ENCODE data around the gene DCAF4L1.

DCAF4L1 gene

GRCh38 chr4:41981456-41981855 is at the start of gene DCAF4L1:
DCAF4L1 (plus strand) TSS chr4:41981756; CDS start chr4:41981793, 37 bp downstream.
- DNase-seq: no peak

DNA sequence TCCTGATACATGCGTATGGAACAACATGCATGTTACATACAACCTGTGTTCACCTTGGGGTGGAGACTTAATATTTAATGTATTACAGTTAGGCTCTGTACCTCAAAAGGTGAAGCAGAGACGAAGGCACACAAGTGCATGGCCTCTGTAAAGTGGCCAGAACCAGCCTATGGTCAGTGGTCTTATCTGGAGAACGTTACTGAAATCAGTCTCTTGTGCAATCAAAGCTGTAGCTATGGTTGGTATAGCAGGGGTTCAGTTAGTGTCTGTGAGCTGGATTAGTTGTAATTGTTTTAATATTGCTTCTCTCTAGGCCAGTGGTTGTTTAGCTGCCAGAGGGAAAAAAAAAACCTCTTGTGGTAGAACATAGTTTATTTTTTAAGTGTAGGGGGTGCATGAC is 48.6 kb upstream of the DCAF4L1 start:
- DNase-seq: no peak

DNA sequence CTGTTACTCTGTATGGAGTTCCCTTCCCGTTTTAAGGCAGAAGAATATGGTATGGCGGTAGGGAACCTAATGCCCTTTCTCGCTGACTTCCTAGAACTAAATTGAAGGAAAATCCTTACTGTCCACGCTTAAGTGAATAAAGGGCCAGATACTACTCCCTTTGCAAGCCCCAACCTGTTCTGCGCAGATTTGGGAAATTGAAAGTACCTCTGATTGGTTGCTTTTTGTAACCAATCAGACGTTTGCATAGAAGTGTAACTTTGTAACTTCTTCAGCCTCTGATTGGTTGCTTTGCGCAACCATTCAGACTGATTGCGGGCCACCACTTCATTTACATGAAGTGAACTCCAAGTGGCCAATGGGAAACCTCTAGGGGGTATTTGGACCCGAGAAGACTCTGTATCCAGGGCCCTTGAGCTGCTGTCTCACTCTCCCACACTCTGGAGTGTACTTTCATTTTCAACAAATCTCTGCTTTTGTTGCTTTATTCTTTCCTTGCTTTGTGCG is 47.5 kb upstream of the DCAF4L1 start:
- no peak for DNase-seq

DNA sequence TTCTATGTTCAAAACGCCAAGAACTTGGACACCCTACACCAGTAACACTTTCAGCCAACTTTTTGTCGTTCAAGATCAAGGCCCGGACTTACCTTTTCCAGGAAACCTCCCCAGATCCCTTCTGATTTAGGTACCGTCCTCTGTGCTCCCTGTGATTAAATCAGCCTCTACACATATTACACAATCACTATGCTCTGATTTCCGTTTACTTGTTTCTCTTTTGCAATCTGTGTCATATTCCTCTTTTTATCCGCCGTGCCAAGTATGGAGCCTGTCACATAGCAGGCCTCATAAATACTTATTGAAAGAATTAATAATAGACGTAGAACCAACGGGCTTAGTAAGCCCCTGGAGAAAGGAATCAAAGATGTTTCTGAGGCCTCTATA is 47.0 kb upstream of the DCAF4L1 start:
- DNase-seq: no peak

DNA sequence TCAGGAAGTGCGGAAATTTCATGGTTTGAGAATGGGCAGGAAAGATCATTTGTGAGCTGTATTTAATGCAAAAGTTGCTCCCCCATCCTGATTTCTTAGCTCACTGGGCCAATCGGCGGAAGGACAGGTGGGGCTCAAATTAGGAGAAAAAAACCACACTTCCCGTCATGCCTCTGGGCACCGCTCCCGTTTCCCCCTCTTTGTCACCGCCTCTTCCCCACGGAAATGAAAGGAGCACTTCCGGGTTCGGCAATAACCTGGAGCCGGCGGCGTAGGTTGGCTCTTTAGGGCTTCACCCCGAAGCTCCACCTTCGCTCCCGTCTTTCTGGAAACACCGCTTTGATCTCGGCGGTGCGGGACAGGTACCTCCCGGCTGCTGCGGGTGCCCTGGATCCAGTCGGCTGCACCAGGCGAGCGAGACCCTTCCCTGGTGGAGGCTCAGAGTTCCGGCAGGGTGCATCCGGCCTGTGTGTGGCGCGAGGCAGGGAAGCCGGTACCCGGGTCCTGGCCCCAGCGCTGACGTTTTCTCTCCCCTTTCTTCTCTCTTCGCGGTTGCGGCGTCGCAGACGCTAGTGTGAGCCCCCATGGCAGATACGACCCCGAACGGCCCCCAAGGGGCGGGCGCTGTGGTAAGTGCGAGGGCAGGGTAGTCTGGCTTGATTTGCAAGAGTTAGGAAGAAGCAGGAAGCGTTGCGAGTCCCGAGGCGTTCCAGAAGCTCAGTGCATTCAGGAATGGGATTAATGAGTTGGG is 46.5 kb upstream of the DCAF4L1 start, which contains the start of gene TMEM33:
TSS of gene TMEM33 (plus strand) at position 529 of the 751 bp plus-strand sequence. CDS start at position 585, 56 bp downstream.
- peak; percentile 90 to 91 for DNase-seq

DNA sequence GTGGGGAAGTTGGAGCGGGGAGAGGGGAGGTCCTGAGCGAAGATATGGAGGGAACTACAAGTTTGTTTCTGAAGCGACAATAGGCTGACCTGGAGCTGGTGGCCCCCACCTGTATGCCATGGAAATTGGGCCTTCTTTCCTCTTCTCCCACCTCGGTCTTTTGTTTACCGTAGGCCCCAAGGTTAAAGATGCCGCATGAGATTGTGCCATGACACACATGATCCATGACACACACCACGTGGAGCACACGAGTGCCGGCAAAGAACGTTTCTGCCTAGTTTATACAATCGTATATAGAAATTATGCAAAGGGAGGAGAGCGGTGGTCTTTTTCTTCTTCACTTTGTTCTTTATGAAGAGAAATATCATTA is 45.9 kb upstream of the DCAF4L1 start:
- DNase-seq: peak in 1 of 2 experiments; percentile 47

DNA sequence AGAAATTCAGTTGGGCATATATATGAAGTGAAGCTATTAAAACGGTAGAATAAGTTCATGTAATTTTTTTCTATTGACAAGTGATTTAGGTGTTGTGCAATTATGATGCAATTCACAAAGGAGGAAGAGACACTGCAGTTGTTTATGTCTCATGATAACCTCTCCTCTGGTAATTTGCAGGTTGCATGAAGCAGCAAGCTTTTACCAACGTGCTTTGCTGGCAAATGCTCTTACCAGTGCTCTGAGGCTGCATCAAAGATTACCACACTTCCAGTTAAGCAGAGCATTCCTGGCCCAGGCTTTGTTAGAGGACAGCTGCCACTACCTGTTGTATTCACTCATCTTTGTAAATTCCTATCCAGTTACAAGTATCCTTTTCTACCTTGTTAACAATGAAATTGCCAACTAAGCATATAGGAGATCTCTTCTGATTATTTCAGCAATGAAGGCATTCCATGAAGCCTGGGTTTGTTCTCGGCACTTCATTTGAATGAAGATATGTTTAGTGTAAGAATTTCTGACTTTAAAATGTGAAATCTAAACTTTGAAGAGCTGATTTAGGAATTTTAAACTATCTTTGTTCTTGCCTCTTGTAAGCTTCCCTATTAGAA is 42.4 kb upstream of the DCAF4L1 start:
- DNase-seq: no peak

DNA sequence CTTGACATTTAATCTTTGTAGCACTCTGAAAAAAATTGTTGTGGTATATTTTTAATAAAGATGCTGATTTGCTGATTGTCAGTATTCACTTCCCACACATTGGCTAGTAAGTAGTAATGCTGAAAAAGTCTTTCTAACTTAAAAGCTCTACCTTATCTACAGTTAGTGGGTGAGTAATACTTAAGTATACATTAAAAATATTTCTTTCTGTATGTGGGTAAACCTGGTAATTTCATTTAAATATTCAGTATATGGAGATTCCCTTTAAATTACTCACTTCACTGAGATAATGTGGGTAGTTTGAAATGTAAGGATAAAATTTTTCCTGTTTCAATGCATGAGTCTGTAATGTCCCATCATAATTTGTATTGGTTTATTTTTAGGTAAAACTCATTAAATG is 40.7 kb upstream of the DCAF4L1 start:
- no peak for DNase-seq

DNA sequence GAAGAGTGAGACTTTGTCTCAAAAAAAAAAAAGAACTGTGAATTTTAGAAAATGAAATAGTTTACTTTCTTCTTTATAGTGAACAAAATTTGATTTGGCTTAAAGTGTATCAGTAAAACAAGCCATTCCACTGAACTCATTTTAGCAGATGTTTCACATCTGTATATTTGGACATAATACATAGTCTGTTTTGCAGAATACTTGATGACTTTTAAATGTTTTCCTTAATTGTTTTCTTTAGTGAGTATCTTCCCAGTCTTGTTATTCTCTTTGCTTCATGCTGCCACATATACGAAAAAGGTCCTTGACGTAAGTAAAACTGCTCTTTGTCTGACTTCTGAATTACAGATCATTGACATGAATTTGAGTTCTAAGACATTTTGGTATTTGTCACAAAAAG is 38.0 kb upstream of the DCAF4L1 start:
- DNase-seq: no peak

DNA sequence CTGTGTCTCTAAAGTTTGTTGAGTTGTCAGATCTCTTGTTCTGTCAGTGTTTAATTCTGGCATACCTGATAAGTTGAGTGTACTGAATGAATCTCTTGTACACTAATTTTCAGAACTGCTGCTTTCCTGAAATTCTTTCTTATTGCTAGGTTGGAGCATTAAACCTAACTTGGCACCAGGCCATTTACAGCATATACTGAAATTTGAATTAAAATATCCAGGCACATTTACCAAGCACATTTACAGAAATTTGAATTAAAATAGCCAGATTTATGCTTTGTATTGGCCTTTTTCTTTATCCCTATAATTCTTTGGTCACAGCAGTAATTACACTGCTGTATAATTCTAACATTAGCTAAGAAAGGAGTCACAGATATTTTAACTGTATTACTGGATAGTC is 37.5 kb upstream of the DCAF4L1 start:
- no peak for DNase-seq

DNA sequence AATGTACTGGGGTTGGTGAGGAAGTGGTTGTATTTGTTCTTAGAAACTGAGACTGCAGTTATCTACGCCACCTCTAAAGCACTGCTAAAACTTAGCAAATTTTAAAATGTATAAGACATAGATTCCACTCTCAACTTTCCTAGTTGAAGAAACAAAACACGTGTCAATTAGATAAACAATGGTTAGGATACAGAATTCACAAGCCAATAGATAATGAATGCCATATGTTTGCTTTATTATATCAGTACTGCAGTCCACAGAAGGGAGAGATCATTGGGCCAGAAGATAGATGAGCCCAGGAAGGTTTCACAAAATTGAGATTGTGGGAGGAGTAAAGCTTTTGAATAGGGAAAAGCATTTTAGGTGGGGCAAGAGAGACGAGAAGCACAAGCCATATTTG is 32.0 kb upstream of the DCAF4L1 start:
- no peak for DNase-seq

GRCh38 chr4:41957634-41958033 is 23.9 kb upstream of the DCAF4L1 start:
- DNase-seq: peak; percentile 2 to 41

DNA sequence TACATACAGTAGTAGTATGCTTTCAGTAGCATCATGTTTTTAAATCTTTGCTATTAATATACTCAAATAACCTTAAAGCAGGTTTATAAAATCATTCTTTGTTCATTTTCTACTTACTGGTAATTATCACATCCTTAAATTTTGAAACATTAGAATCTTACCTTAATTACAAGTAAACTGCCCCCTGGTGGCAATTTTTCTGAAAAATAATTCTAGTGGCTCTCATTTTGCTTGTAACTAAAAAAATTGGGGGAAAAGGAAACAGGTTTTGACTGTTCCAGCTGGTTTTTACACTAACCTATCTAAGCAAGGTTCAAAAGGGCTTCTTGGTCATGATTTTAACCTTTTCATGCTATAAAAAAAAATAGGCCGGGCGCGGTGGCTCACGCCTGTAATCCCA is 18.5 kb upstream of the DCAF4L1 start:
- peak in 1 of 2 experiments; percentile 34 for DNase-seq

DNA sequence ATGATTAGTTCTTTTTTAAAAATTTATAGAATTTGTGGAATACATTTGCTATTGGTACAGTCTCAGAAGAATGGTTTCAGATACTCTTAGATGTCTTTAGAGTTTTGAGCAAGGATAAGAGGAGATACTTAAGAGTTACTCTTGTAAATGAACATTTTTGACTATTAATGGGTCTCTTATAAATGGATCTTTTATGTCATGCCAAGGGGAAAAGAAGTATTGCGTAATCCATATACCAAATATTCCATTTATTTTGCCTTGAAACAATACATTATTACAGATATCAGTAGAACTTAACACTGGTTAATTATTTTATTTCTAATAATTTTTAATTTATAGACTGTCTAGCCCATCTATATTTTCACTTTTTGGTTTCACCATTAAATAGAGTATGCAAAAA is 17.2 kb upstream of the DCAF4L1 start:
- DNase-seq: no peak

DNA sequence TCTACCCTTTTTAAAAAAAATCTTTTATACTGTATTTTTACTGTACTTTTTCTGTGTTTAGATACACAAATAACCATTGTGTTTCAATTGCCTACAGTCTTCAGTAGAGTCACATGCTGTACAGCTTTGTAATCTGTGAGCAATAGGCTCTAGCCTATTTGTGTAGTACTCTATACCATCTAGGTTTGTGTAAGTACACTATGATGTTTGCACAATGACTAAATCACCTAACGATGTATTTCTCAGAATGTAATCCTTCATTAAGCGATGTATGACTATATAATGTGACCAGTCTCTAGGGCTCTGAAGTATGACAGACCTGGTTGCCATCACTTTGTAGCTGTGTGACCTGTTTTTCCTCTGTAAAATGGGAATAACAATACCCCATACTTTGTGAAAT is 14.2 kb upstream of the DCAF4L1 start:
- no peak for DNase-seq

DNA sequence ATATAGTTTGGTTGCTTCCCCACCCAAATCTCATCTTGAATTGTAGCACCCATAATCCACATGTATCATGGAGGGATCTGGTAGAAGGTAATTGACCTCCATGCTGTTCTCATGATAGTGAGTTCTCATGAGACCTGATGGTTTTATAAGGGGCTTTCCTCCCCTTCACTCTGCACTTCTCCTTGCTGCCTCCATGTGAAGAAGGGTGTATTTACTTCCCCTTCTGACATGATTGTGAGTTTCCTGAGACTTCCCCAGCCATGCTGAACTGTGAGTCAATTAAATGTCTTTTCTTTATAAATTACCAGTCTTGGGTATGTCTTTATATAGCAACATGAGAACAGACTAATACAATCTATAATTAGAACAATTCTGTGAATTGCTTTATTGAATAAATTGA is 11.9 kb upstream of the DCAF4L1 start:
- no peak for DNase-seq

DNA sequence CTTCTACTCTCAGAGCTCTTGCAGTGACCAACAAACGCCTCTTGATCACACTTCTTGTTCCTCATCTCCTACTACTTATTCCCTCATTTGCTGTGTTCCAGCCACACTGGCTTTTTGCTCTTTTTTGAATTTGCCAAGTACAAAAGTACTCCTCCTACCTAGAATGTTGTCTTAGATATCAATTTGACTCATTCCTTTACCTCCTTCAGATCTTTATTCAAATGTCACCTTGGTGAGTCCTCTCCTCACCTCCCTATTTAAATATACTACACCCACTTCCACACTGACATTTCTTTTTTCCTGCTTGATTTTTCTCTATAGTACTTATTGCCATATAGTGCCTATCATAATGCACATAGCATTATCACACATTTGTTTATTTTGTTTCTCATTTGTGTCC is 6.2 kb upstream of the DCAF4L1 start:
- no peak for DNase-seq

DNA sequence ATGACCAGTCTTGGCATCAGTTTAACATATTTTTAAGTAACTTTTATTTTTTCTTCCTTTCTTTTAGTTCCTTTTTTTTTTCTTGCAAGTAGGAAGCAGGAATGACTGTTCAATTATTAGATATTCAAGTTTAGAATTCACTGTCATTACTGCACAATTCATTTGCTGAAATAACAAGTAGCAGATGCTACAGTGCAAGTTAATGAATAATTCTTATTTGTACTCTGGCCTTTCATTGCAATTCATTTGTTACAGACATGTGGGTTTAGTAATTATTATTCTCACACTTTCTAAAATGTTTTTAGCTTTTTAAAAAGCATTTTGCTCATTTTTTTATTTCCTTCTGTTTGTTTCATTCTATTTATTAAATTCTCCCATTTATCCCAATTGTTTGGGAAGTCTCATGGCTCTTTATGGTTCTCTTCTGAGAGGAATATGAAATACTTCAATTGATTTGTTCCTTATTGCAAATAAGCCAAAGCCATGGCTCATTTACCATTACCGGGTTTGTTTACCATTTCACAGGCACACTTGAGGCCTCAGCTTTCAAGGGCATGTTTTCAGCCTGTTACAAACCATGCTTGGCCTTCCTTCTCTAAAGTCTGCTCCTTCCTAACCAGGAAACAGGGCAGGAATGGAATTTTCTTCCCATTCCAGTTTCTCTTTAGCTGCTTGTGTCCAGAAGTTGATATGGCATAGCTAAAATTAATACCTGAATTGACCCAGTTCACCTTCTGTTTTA is 4.6 kb upstream of the DCAF4L1 start:
- DNase-seq: no peak

GRCh38 chr4:41977709-41978108 is 3.8 kb upstream of the DCAF4L1 start:
- DNase-seq: no peak

DNA sequence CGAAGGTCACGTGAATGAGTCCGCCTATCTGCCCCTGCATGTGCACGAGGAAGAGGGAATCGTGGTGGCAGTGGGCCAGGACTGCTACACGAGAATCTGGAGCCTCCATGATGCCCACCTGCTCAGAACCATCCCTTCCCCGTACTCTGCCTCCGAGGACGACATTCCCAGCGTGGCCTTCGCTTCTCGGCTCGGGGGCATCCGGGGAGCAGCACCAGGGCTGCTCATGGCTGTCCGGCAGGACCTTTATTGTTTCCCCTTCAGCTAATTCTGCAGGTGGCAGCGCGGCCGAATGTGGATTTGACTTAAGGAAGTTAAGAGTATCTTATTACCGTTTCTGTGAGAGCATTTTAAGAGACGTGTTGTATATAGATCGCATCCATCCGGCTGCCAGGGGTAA is 1.2 kb downstream of the DCAF4L1 start:
- no peak for DNase-seq

- DNase-seq: no peak
Measured at GRCh38 chr4:41985151-41985550, 3.6 kb downstream of the DCAF4L1 start.

- DNase-seq: no peak
Measured at GRCh38 chr4:41989994-41990364, 8.4 kb downstream of the DCAF4L1 start.

DNA sequence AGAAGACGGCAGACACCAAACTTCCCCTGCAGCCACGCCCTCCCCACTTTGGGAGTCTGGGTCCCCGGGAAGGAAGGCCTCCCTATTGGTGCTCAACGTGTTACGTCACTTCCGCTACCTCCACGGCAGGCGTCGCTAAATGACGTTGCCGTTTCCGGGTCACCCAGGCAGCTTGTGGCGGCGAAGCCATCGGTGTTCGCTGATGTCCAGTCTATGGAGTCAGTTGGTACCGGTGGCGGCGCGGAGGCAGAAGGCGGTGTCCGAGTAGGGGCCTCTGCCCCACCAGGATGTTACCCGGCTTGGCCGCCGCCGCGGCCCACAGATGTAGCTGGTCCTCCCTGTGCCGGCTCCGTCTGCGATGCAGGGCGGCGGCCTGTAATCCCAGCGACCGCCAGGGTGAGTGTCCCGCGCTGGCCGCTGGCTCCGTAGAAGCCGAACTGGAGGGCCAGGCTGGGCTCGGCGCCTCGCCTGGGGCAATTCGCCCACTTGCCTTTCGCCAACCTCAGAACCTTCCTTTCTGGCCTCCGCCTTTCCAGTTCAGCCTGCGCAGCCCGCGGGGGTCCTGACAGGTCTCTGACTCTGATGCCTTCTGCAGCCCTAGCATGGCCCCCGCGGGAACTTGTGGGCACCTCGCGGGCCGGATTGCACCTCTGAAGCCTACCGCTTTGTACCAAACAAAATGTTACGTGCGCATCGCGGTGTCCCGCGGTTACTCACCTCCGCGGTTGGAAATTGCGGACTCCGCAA is 9.0 kb downstream of the DCAF4L1 start, which contains the start of gene SLC30A9:
TSS of gene SLC30A9 (plus strand) at position 166 of the 747 bp plus-strand sequence. CDS start at position 288, 122 bp downstream.
- peak; percentile 90 to 94 for DNase-seq

Data from NCI-H524 (cell line).